Measurements from ENCODE around the gene MSGN1. TPM values are rescaled to one million over a fixed set of nuclear protein-coding genes. Genes with fewer than 3 reads are reported as not detected.

The MSGN1 gene
- polyA plus RNA-seq, 1 experiment: not detected

GRCh38 chr2:17830053-17831034 lies 14.1 kb downstream of the MSGN1 start:
- H3K4me3 ChIP-seq (ENCODE audit: low read depth, low read length): no peak overlapping the region
- H3K36me3 ChIP-seq (ENCODE audit: control insufficient read depth, insufficient read depth, low read length): no peaks in the 10 kb centered on the region
- ChIA-PET CTCF (interaction anchor here (0.8 to 6.8 kb wide), 21 partner anchors 10 to 549 kb away, joined by 3 to 48 read pairs (median 4); no protein-coding TSS in a partner anchor), POLR2A (no interaction called here)
- peak; percentile 12 for DNase-seq (ENCODE audit: low read depth)
- peaks cover 6% of the 10 kb centered on the region for H3K27me3 ChIP-seq (ENCODE audit: control insufficient read depth, insufficient read depth, low read length)
- TF ChIP-seq, protein P1, sequence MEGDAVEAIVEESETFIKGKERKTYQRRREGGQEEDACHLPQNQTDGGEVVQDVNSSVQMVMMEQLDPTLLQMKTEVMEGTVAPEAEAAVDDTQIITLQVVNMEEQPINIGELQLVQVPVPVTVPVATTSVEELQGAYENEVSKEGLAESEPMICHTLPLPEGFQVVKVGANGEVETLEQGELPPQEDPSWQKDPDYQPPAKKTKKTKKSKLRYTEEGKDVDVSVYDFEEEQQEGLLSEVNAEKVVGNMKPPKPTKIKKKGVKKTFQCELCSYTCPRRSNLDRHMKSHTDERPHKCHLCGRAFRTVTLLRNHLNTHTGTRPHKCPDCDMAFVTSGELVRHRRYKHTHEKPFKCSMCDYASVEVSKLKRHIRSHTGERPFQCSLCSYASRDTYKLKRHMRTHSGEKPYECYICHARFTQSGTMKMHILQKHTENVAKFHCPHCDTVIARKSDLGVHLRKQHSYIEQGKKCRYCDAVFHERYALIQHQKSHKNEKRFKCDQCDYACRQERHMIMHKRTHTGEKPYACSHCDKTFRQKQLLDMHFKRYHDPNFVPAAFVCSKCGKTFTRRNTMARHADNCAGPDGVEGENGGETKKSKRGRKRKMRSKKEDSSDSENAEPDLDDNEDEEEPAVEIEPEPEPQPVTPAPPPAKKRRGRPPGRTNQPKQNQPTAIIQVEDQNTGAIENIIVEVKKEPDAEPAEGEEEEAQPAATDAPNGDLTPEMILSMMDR (IDR thresholded peaks at IDR 0.05; ENCODE audit: insufficient read depth, low read depth, low read length): peak; percentile 95

DNA sequence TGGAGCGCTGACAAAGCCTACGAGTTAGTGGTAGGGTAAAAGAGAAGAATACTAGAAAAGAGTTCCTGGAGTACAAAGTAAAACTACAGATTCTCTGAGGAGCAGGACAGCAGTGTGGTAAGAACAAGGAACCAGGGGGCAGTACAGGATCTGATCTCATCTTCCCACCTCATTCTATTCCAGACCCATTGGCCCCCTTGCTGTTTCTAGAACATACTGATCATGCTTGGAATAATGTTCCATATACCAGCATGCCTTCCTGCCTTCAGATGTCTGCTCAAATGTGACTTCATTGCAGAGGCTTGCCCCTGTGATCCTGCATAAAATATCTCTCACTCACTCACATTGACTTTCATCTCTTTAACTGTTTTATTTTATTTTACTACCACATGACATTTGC lies 19.3 kb downstream of the MSGN1 start:
- Histone ChIP-seq H3K27me3 (ENCODE audit: control insufficient read depth, insufficient read depth, low read length) (peaks cover 7% of the 10 kb centered on the region), H3K4me3 (ENCODE audit: low read depth, low read length) (no peak overlapping the region), H3K36me3 (ENCODE audit: control insufficient read depth, insufficient read depth, low read length) (no peaks in the 10 kb centered on the region)
- CTCF ChIA-PET: no interaction called here
- DNase-seq (ENCODE audit: low read depth): no peak
- TF ChIP-seq, protein P1 (IDR thresholded peaks at IDR 0.05; ENCODE audit: insufficient read depth, low read depth, low read length): no peak
- POLR2A ChIA-PET: no interaction called here

- no peak for DNase-seq (ENCODE audit: low read depth)
- Histone ChIP-seq H3K27me3 (ENCODE audit: control insufficient read depth, insufficient read depth, low read length) (0 out of 2 replicates have a peak, but pooled peaks cover 2% of the 10 kb centered on the region), H3K36me3 (ENCODE audit: control insufficient read depth, insufficient read depth, low read length) (no peaks in the 10 kb centered on the region), H3K4me3 (ENCODE audit: low read depth, low read length) (no peak overlapping the region)
- TF ChIP-seq, protein P1 (IDR thresholded peaks at IDR 0.05; ENCODE audit: insufficient read depth, low read depth, low read length): no peak
- POLR2A ChIA-PET: no interaction called here
- CTCF ChIA-PET: interaction anchor here (0.8 to 1.2 kb wide), 3 partner anchors 79 to 120 kb away, joined by 3 to 5 read pairs (median 3); no protein-coding TSS in a partner anchor
Measured at GRCh38 chr2:17839959-17840358, 23.7 kb downstream of the MSGN1 start.

DNA sequence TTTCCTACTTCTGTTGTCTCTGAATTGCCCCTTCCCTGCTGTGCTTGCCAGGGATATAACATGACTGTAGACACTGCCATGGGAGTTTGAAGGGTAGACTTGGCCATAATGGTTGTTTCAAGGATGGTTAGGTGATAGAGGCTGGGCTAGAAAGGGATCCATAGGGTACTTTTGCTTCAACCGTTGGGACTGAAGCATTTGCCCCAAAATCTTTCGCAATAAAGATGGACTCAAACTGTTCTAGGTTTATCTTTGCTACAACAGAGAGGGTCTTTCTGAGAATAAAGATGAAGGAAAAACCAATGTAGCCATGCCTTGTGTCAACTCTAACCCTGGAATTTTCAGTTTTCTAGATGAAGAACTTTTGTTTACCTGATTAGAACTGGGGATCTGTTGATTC lies 27.2 kb downstream of the MSGN1 start:
- DNase-seq (ENCODE audit: low read depth): no peak
- Histone ChIP-seq H3K27me3 (ENCODE audit: control insufficient read depth, insufficient read depth, low read length) (peaks cover 2% of the 10 kb centered on the region; the same call in 1 of the 2 replicates), H3K36me3 (ENCODE audit: control insufficient read depth, insufficient read depth, low read length) (no peaks in the 10 kb centered on the region), H3K4me3 (ENCODE audit: low read depth, low read length) (no peak overlapping the region)
- POLR2A ChIA-PET: no interaction called here
- CTCF ChIA-PET: interaction anchor here (0.7 to 3.8 kb wide), 5 partner anchors 13 to 910 kb away, joined by 3 to 17 read pairs (median 5); no protein-coding TSS in a partner anchor
- TF ChIP-seq, protein P1 (IDR thresholded peaks at IDR 0.05; ENCODE audit: insufficient read depth, low read depth, low read length): no peak

DNA sequence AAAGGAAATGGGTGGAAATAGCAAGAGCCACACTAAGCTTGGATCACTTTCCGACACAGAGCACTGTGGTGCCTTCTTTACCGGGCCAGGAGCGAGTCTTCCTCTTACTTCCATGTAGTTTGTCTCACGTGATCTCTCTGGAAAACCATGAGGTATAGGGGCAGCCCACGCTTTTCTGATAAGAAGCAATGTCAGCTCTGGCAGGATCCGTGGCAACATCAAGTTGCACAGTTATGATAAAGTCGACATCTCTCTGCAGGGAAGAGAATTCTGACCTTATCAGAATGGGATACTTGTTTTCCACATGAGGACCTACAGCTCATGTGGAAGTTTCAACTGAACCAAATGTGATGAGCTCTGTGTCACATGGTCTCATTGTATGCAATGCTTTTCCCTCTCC lies 29.5 kb downstream of the MSGN1 start:
- CTCF ChIA-PET: interaction anchor here (0.9 to 3.8 kb wide), 9 partner anchors 15 to 532 kb away, joined by 3 to 17 read pairs (median 4); no protein-coding TSS in a partner anchor
- Histone ChIP-seq H3K27me3 (ENCODE audit: control insufficient read depth, insufficient read depth, low read length) (no peaks in the 10 kb centered on the region; the same call in 1 of the 2 replicates), H3K4me3 (ENCODE audit: low read depth, low read length) (no peak overlapping the region), H3K36me3 (ENCODE audit: control insufficient read depth, insufficient read depth, low read length) (no peaks in the 10 kb centered on the region)
- POLR2A ChIA-PET: no interaction called here
- TF ChIP-seq, protein P1 (IDR thresholded peaks at IDR 0.05; ENCODE audit: insufficient read depth, low read depth, low read length): no peak
- DNase-seq (ENCODE audit: low read depth): no peak

Measured in BJ (cell line).